ENCODE results near the gene ARHGAP28.
A peak's percentile ranks its signal among the peaks of the same experiment; 100 is the strongest.

The ARHGAP28 gene

GRCh38 chr18:6721755-6722154 lies 7.8 kb upstream of the ARHGAP28 start:
- peaks cover under 1% of the 10 kb centered on the region for H3K27me3 Mint-ChIP-seq
- no peak overlapping the region for H3K27ac Mint-ChIP-seq
- H3K36me3 Mint-ChIP-seq = no peaks in the 10 kb centered on the region
- H3K9me3 Mint-ChIP-seq = peaks cover under 1% of the 10 kb centered on the region
- no peaks in the 10 kb centered on the region for H3K4me1 Mint-ChIP-seq
- no peak for DNase-seq (ENCODE audit: low spot score in 2 of 2)
- no peak overlapping the region for H3K4me3 Mint-ChIP-seq
- ATAC-seq (ENCODE audit: low read depth) = no peak

- Mint-ChIP-seq H3K4me1 (no peaks in the 10 kb centered on the region), H3K27ac (no peak overlapping the region), H3K36me3 (no peaks in the 10 kb centered on the region), H3K27me3 (peaks cover 3% of the 10 kb centered on the region), H3K9me3 (peaks cover 2% of the 10 kb centered on the region), H3K4me3 (no peak overlapping the region)
- ATAC-seq (ENCODE audit: low read depth) (no peak), DNase-seq (ENCODE audit: low spot score in 2 of 2) (no peak)
Measured at GRCh38 chr18:6722690-6723089, 6.8 kb upstream of the ARHGAP28 start.

DNA sequence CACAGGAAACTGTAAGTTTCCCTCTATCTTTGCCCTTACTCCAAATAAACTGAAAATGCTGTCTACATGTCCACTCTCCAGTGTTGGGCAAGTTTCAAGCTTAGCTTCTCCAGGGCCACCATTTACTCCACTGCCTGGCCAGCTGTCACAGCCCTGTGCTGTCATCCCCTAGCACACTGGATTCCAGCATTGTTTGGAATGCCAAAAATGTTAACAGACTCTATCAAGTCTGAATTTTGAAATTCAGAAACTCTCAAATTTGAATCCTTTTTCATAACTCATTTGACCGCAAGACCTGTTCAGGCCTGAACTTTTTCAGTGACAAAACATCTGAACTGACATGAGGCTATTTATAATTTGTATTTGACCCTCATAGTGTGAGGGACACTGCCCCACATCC lies 5.2 kb upstream of the ARHGAP28 start:
- H3K36me3 Mint-ChIP-seq = no peaks in the 10 kb centered on the region
- peaks cover 2% of the 10 kb centered on the region for H3K9me3 Mint-ChIP-seq
- peaks cover 7% of the 10 kb centered on the region for H3K27me3 Mint-ChIP-seq
- H3K27ac Mint-ChIP-seq = no peak overlapping the region
- DNase-seq (ENCODE audit: low spot score in 2 of 2) (no peak), ATAC-seq (ENCODE audit: low read depth) (no peak)
- H3K4me1 Mint-ChIP-seq = peaks cover 3% of the 10 kb centered on the region
- no peak overlapping the region for H3K4me3 Mint-ChIP-seq

DNA sequence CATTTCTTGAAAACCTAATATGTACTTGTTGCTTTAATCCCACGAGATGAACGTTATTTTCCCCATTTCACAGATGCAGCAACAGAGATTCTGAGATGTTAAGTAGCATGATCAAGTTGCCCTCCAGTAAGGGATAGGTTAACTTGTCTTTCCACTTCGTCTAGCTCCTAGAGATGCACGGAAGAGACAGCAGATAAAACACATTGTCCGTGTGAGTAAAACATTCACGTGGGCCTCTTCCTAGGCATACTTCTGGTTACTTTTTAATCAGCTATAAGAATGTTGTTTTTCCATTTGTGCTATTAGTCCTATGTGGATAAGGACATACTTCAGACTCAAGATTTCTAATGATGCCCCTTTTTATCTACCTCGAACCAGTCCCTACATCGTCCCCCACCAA lies 1.2 kb upstream of the ARHGAP28 start:
- peaks cover 11% of the 10 kb centered on the region for H3K27me3 Mint-ChIP-seq
- H3K36me3 Mint-ChIP-seq = no peaks in the 10 kb centered on the region
- no peak overlapping the region for H3K4me3 Mint-ChIP-seq
- ATAC-seq (ENCODE audit: low read depth) (no peak), DNase-seq (ENCODE audit: low spot score in 2 of 2) (no peak)
- H3K27ac Mint-ChIP-seq = no peak overlapping the region
- H3K9me3 Mint-ChIP-seq = peaks cover 3% of the 10 kb centered on the region
- peaks cover 5% of the 10 kb centered on the region for H3K4me1 Mint-ChIP-seq

DNA sequence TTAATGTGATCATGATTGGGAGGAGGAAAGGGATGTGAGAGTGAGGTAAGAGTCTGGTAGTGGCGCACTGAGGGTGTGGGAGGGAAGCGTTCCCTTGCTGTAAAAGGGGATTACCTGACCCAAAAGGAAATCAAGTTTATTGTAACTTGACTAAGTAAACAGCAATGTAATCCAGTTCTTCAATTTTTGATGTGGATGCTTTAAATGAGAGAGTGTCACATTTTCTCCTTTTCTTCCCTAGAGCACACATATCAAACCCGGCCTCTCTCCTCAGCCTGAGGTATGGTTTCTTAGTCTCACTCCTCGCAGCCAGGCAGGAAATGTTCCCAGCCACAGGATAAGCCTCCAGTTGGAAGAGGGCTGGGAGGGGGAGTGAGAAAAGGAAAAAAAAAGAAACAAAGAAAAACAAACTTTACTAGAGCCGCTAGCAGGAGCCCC lies 688 bp upstream of the ARHGAP28 start:
- ATAC-seq (ENCODE audit: low read depth) (no peak), DNase-seq (ENCODE audit: low spot score in 2 of 2) (no peak)
- peaks cover 5% of the 10 kb centered on the region for H3K4me1 Mint-ChIP-seq
- H3K27ac Mint-ChIP-seq = no peak overlapping the region
- H3K36me3 Mint-ChIP-seq = no peaks in the 10 kb centered on the region
- peaks cover 3% of the 10 kb centered on the region for H3K9me3 Mint-ChIP-seq
- H3K27me3 Mint-ChIP-seq = peaks cover 11% of the 10 kb centered on the region
- peak overlapping the region; percentile 44 for H3K4me3 Mint-ChIP-seq

GRCh38 chr18:6730416-6731221 lies 1.1 kb downstream of the ARHGAP28 start:
- H3K27me3 Mint-ChIP-seq = peaks cover 11% of the 10 kb centered on the region
- H3K27ac Mint-ChIP-seq = no peak overlapping the region
- H3K36me3 Mint-ChIP-seq = no peaks in the 10 kb centered on the region
- ATAC-seq (ENCODE audit: low read depth) (no peak), DNase-seq (ENCODE audit: low spot score in 2 of 2) (no peak)
- H3K4me1 Mint-ChIP-seq = peaks cover 5% of the 10 kb centered on the region
- H3K9me3 Mint-ChIP-seq = peaks cover 3% of the 10 kb centered on the region
- H3K4me3 Mint-ChIP-seq = no peak overlapping the region

DNA sequence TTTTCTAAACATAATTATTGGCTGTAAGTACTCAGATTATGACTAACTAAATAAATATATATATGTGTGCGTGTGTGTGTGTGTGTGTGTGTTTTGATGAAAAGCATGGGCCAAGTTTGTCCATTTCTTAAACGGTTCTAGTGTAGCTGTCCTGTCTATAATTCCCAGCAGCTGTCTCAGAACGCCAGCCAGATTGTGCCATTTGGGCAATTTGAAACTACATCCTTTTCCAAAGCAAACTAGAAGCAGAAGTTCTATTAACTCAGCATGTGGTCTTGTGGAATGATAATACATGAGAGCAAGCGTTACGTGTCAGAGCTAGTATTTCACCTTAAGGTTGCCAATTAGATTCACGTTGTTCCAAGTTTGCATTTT lies 1.7 kb downstream of the ARHGAP28 start:
- Mint-ChIP-seq H3K9me3 (peaks cover 3% of the 10 kb centered on the region), H3K36me3 (no peaks in the 10 kb centered on the region), H3K27ac (no peak overlapping the region), H3K27me3 (peaks cover 11% of the 10 kb centered on the region), H3K4me1 (peaks cover 5% of the 10 kb centered on the region), H3K4me3 (no peak overlapping the region)
- DNase-seq (ENCODE audit: low spot score in 2 of 2) = no peak
- no peak for ATAC-seq (ENCODE audit: low read depth)

DNA sequence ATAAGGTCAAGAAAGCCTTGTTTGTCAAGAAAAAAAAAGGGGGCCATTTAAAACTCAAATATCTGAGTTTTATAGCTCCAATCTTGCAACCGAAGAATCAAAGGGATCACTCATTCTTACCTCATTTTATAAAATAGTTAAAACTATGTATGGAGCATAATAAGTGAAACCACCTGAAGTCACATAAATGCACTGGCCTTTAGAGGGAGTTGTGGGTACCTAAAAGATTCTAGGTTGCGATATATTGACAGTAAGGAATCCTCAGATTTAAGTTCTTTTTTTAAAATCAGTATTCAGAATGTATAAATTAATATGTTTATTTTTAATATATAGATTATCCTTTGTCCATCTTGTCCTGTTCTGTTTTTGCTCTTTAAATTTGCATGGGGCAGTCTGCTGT lies 3.4 kb downstream of the ARHGAP28 start:
- peaks cover 8% of the 10 kb centered on the region for H3K27me3 Mint-ChIP-seq
- H3K4me1 Mint-ChIP-seq = peaks cover 5% of the 10 kb centered on the region
- no peak overlapping the region for H3K4me3 Mint-ChIP-seq
- H3K27ac Mint-ChIP-seq = no peak overlapping the region
- peaks cover 1% of the 10 kb centered on the region for H3K9me3 Mint-ChIP-seq
- DNase-seq (ENCODE audit: low spot score in 2 of 2) = no peak
- H3K36me3 Mint-ChIP-seq = no peaks in the 10 kb centered on the region
- no peak for ATAC-seq (ENCODE audit: low read depth)

DNA sequence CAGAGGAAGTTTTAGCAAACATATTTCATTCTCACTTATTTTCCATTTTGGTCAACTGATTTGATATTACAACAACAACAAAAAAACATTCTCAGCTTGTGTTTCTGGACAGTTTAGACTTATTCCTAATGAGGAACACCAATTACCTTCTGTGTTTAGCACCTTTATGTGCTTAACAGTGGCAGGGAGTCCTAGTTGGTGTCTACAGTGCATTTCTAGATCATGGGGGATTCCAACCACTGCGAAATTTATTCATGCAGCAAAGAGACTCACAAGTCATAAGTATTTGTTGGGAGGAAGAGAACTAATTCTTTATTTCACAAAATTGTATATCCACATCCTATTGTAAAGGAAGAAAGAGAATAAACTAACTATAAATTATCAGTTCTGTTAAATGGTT lies 4.2 kb downstream of the ARHGAP28 start:
- ATAC-seq (ENCODE audit: low read depth) (no peak), DNase-seq (ENCODE audit: low spot score in 2 of 2) (no peak)
- H3K4me3 Mint-ChIP-seq = no peak overlapping the region
- H3K27me3 Mint-ChIP-seq = peaks cover 8% of the 10 kb centered on the region
- peaks cover 5% of the 10 kb centered on the region for H3K4me1 Mint-ChIP-seq
- no peak overlapping the region for H3K27ac Mint-ChIP-seq
- no peaks in the 10 kb centered on the region for H3K36me3 Mint-ChIP-seq
- peaks cover 1% of the 10 kb centered on the region for H3K9me3 Mint-ChIP-seq

DNA sequence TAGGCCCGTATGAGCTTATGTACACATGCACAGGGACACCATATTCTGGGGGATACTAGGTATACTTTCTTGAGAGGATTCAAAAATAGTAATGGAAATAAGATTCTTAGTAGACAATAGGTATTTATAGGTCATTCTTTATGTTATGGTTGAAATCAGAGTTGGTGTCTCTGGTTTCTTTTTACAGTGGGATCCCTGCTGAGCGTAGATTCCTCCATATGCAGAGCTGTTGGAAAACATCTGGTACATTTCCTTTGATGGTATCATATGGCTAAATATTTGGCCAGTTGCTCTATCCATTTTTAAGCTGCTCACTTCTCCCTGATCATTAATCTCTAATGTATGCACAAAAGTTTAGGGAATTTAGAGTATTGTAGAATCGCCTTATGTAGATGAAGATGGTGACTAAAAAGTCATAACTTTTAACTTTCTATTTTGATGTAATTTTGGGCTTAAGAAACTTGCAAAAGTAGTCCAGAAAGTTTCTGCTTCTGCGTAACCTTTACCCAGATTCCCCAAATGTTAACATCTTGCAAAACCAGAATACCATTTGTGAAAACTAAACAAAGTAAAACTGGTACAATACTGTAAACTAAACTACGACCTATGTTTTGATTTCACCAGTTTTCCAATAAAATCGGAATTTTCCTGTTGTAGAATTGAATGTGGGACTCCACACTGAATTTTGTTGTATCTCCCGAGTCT lies 5.4 kb downstream of the ARHGAP28 start:
- H3K27me3 Mint-ChIP-seq = peaks cover 3% of the 10 kb centered on the region
- H3K36me3 Mint-ChIP-seq = no peaks in the 10 kb centered on the region
- H3K27ac Mint-ChIP-seq = no peak overlapping the region
- ATAC-seq (ENCODE audit: low read depth) = no peak
- no peak for DNase-seq (ENCODE audit: low spot score in 2 of 2)
- no peak overlapping the region for H3K4me3 Mint-ChIP-seq
- H3K4me1 Mint-ChIP-seq = peaks cover 2% of the 10 kb centered on the region
- H3K9me3 Mint-ChIP-seq = peaks cover 1% of the 10 kb centered on the region

- ATAC-seq (ENCODE audit: low read depth) = no peak
- no peak overlapping the region for H3K4me3 Mint-ChIP-seq
- no peaks in the 10 kb centered on the region for H3K27me3 Mint-ChIP-seq
- peaks cover 1% of the 10 kb centered on the region for H3K9me3 Mint-ChIP-seq
- H3K36me3 Mint-ChIP-seq = no peaks in the 10 kb centered on the region
- DNase-seq (ENCODE audit: low spot score in 2 of 2) = no peak
- H3K4me1 Mint-ChIP-seq = no peaks in the 10 kb centered on the region
- no peak overlapping the region for H3K27ac Mint-ChIP-seq
Measured at GRCh38 chr18:6737833-6738232, 8.3 kb downstream of the ARHGAP28 start.

- no peaks in the 10 kb centered on the region for H3K36me3 Mint-ChIP-seq
- H3K27ac Mint-ChIP-seq = no peak overlapping the region
- peaks cover 1% of the 10 kb centered on the region for H3K9me3 Mint-ChIP-seq
- H3K4me1 Mint-ChIP-seq = no peaks in the 10 kb centered on the region
- H3K27me3 Mint-ChIP-seq = no peaks in the 10 kb centered on the region
- ATAC-seq (ENCODE audit: low read depth) (no peak), DNase-seq (ENCODE audit: low spot score in 2 of 2) (no peak)
- no peak overlapping the region for H3K4me3 Mint-ChIP-seq
Measured at GRCh38 chr18:6738622-6739021, 9.1 kb downstream of the ARHGAP28 start.

GRCh38 chr18:6741232-6741663 lies 11.7 kb downstream of the ARHGAP28 start:
- no peak overlapping the region for H3K4me3 Mint-ChIP-seq
- no peak overlapping the region for H3K27ac Mint-ChIP-seq
- no peak for ATAC-seq (ENCODE audit: low read depth)
- H3K27me3 Mint-ChIP-seq = no peaks in the 10 kb centered on the region
- peaks cover 3% of the 10 kb centered on the region for H3K9me3 Mint-ChIP-seq
- no peak for DNase-seq (ENCODE audit: low spot score in 2 of 2)
- H3K4me1 Mint-ChIP-seq = no peaks in the 10 kb centered on the region
- H3K36me3 Mint-ChIP-seq = no peaks in the 10 kb centered on the region

- Mint-ChIP-seq H3K36me3 (no peaks in the 10 kb centered on the region), H3K4me3 (no peak overlapping the region), H3K9me3 (peaks cover 3% of the 10 kb centered on the region), H3K4me1 (no peaks in the 10 kb centered on the region), H3K27ac (no peak overlapping the region), H3K27me3 (no peaks in the 10 kb centered on the region)
- no peak for DNase-seq (ENCODE audit: low spot score in 2 of 2)
- no peak for ATAC-seq (ENCODE audit: low read depth)
Measured at GRCh38 chr18:6741786-6742185, 12.3 kb downstream of the ARHGAP28 start.
